GM23338 (cell line): ENCODE results near the gene FAF1. TPM values are rescaled to one million over a fixed set of nuclear protein-coding genes. Genes with fewer than 3 reads are reported as not detected.

ENCODE experiments used
- ATAC-seq: fragments of 200-7000 bp; cut with Tn5 transposase; 3 replicates; pipeline ENCODE4 v1.9.1; 2020
- DNase-seq: peaks from one replicate; pipeline ENCODE4 v3.0.0-alpha.2; 2015; ENCODE audit warnings: low spot score
- H2AFZ ChIP-seq: fragments of 200-600 bp; sonication (generic); 2 replicates; pipeline ENCODE4 v1.8.0; 2016; ENCODE audit warnings: antibody characterized with exemption, mild to moderate bottlenecking, moderate library complexity
- H3F3A ChIP-seq: fragments of 200-600 bp; sonication (generic); replicated peaks from 2 replicates; pipeline ENCODE4 v1.8.0; 2017; ENCODE audit warnings: antibody characterized with exemption, mixed run types, low read depth
- H3K27ac ChIP-seq: fragments of 200-600 bp; sonication (generic); 2 replicates; pipeline ENCODE4 v1.6.1; 2016; ENCODE audit warnings: low read depth
- H3K27me3 ChIP-seq: fragments of 200-600 bp; sonication (generic); 2 replicates; pipeline ENCODE4 v1.8.0; 2016; ENCODE audit warnings: mild to moderate bottlenecking, mixed run types, moderate library complexity; ENCODE audit not compliant: insufficient read depth
- H3K36me3 ChIP-seq: fragments of 200-600 bp; sonication (generic); 2 replicates; pipeline ENCODE4 v1.8.0; 2016; ENCODE audit warnings: mild to moderate bottlenecking; ENCODE audit not compliant: insufficient read depth
- H3K4me1 ChIP-seq: fragments of 200-600 bp; sonication (generic); 2 replicates; pipeline ENCODE4 v1.8.0; 2016; ENCODE audit warnings: mild to moderate bottlenecking, moderate library complexity; ENCODE audit not compliant: insufficient read depth
- H3K4me2 ChIP-seq: fragments of 200-600 bp; sonication (generic); 2 replicates; pipeline ENCODE4 v1.7.1; 2017; ENCODE audit warnings: mixed run types
- H3K4me3 ChIP-seq: fragments of 200-600 bp; sonication (generic); 2 replicates; pipeline ENCODE4 v1.6.1; 2016; ENCODE audit warnings: mixed run types
- H3K79me2 ChIP-seq: fragments of 200-600 bp; sonication (generic); replicated peaks from 2 replicates; pipeline ENCODE4 v1.8.0; 2017; ENCODE audit warnings: mild to moderate bottlenecking; ENCODE audit not compliant: insufficient read depth
- H3K9me2 ChIP-seq: fragments of 200-600 bp; sonication (generic); 2 replicates; pipeline ENCODE4 v1.8.0; 2017; ENCODE audit not compliant: insufficient read depth
- H4K20me1 ChIP-seq: fragments of 200-600 bp; sonication (generic); replicated peaks from 2 replicates; pipeline ENCODE4 v1.8.0; 2017; ENCODE audit warnings: mild to moderate bottlenecking; ENCODE audit not compliant: insufficient read depth
- H3K27ac Mint-ChIP-seq: 2 replicates; pipeline ENCODE4 v1.8.0; 2020; ENCODE audit warnings: inconsistent platforms, mild to moderate bottlenecking, moderate library complexity, mixed read lengths
- H3K27me3 Mint-ChIP-seq: 3 replicates; pipeline ENCODE4 v1.8.0; 2022; ENCODE audit warnings: low read depth, mild to moderate bottlenecking, moderate library complexity, mixed read lengths, inconsistent platforms; ENCODE audit not compliant: insufficient read depth, poor library complexity
- H3K36me3 Mint-ChIP-seq: 3 replicates; pipeline ENCODE4 v1.8.0; 2021; ENCODE audit warnings: low read depth, mild to moderate bottlenecking, inconsistent platforms, moderate library complexity, mixed read lengths
- H3K4me1 Mint-ChIP-seq: 3 replicates; pipeline ENCODE4 v1.8.0; 2020; ENCODE audit warnings: mild to moderate bottlenecking, inconsistent platforms, mixed read lengths
- H3K4me3 Mint-ChIP-seq: 3 replicates; pipeline ENCODE4 v1.8.0; 2021; ENCODE audit warnings: moderate library complexity, mild to moderate bottlenecking, inconsistent platforms, mixed read lengths
- H3K9me3 Mint-ChIP-seq: 3 replicates; pipeline ENCODE4 v1.8.0; 2020; ENCODE audit warnings: moderate library complexity, mild to moderate bottlenecking, inconsistent platforms, mixed read lengths
- CREB1 ChIP-seq: fragments of 250-450 bp; sonication (Bioruptor Pico); IDR thresholded peaks from 2 replicates; pipeline ENCODE4 v1.5.0; 2020; ENCODE audit warnings: low read depth, mild to moderate bottlenecking, moderate library complexity
- EZH2 ChIP-seq: fragments of 200-600 bp; sonication (generic); IDR thresholded peaks from one replicate; pipeline ENCODE4 v1.8.0; 2017; ENCODE audit warnings: antibody characterized with exemption, mild to moderate bottlenecking, low read depth; ENCODE audit not compliant: unreplicated experiment
- EZH2phosphoT487 ChIP-seq: fragments of 200-600 bp; sonication (generic); IDR thresholded peaks from one replicate; pipeline ENCODE4 v1.8.1; 2018; ENCODE audit warnings: antibody characterized with exemption; ENCODE audit not compliant: unreplicated experiment
- NANOG ChIP-seq: IDR thresholded peaks from 2 replicates; pipeline ENCODE4 v1.6.1; 2016; ENCODE audit warnings: antibody characterized with exemption, borderline replicate concordance
- STAT1 ChIP-seq: IDR thresholded peaks from one replicate; pipeline ENCODE4 v1.6.1; 2016; ENCODE audit warnings: antibody characterized with exemption; ENCODE audit not compliant: unreplicated experiment
- ZNF331 ChIP-seq: fragments of 250-450 bp; sonication (Bioruptor Pico); IDR thresholded peaks from 2 replicates; pipeline ENCODE4 v1.5.0; 2020; ENCODE audit warnings: low read depth, mild to moderate bottlenecking, moderate library complexity
- polyA plus RNA-seq: library from polyadenylated mRNA; unstranded; fragments of >200 nt; fragmentation: Nextera tagmentation; extraction: Ambion mirVana; gene quantifications from 2 replicates; pipeline ENCODE4 v1.2.1, GENCODE V29; 2016
- total RNA-seq: library from RNA; depleted of rRNA; stranded (reverse); fragments of >200 nt; shearing (Covaris generic); gene quantifications from 2 replicates; pipeline ENCODE4 v1.2.3, GENCODE V29; 2014
- TF ChIP-seq, protein P1 (sequence below): IDR thresholded peaks from one replicate; pipeline ENCODE4 v1.6.1; 2018; ENCODE audit warnings: antibody characterized with exemption; ENCODE audit not compliant: unreplicated experiment
- TF ChIP-seq, protein P2 (sequence below), 2 experiments: fragments of 200-600 bp in 1 of 2; sonication (generic) in 1 of 2; conservative IDR thresholded peaks; 2 replicates each; pipeline versions ENCODE4 v1.5.1 to v1.6.1; 2016 to 2017; ENCODE audit warnings: antibody characterized with exemption in 2 of 2, low read depth in 2 of 2, mild to moderate bottlenecking in 2 of 2, moderate library complexity in 1 of 2

Gene FAF1
- total and polyA plus RNA-seq, 2 experiments from 2014 or later, result 24.1 to 53.2 TPM

DNA sequence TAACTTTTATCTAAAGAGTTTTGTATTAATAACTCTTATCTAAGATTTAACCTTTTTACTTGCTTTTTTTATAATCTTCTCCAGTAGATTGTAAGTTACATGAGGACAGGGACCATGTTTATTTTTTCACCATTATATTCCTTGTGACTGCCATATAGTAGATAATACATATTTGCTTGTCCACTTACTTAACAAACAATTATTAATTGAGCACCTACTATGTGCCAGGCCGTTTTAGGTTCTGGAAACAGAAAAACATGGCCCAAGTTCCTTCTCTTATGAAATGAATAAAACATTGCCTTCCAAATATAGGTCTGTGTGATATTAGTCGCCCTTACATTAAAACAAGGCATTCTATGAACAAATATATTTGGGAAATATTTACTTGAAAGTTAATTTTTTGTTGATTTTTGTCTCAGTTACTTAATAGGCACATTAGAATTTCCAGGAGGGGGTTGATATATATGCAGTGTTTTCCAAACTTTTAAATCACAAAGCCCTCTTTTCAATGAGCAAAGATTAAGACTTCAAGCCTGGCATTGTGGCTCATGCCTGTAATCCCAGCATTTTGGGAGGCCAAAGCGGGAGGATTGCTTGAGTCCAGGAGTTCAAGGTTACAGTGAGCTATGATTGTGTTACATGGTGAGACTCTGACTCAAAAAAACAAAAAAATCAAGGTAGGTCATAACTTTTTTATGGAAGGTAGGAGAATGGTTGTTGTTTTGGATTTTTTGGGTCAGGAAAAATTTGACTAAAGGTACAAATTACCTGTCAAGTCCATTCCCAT lies 32.7 kb upstream of the FAF1 start:
- no peak overlapping the region for H2AFZ ChIP-seq
- no peak overlapping the region for H3K4me2 ChIP-seq
- no peaks in the 10 kb centered on the region for H3K79me2 ChIP-seq
- Mint-ChIP-seq H3K9me3 (no peaks in the 10 kb centered on the region), H3K27ac (no peak overlapping the region), H3K27me3 (no peaks in the 10 kb centered on the region), H3K36me3 (no peaks in the 10 kb centered on the region), H3K4me1 (no peaks in the 10 kb centered on the region), H3K4me3 (no peak overlapping the region)
- no peaks in the 10 kb centered on the region for H3F3A ChIP-seq
- no peaks in the 10 kb centered on the region for H4K20me1 ChIP-seq
- H3K4me3 ChIP-seq, result no peak overlapping the region
- DNase-seq (no peak), ATAC-seq (no peak)
- H3K27me3 ChIP-seq, result no peaks in the 10 kb centered on the region
- H3K36me3 ChIP-seq, result no peaks in the 10 kb centered on the region
- no peak for TF ChIP-seq EZH2phosphoT487
- TF ChIP-seq, protein P1, sequence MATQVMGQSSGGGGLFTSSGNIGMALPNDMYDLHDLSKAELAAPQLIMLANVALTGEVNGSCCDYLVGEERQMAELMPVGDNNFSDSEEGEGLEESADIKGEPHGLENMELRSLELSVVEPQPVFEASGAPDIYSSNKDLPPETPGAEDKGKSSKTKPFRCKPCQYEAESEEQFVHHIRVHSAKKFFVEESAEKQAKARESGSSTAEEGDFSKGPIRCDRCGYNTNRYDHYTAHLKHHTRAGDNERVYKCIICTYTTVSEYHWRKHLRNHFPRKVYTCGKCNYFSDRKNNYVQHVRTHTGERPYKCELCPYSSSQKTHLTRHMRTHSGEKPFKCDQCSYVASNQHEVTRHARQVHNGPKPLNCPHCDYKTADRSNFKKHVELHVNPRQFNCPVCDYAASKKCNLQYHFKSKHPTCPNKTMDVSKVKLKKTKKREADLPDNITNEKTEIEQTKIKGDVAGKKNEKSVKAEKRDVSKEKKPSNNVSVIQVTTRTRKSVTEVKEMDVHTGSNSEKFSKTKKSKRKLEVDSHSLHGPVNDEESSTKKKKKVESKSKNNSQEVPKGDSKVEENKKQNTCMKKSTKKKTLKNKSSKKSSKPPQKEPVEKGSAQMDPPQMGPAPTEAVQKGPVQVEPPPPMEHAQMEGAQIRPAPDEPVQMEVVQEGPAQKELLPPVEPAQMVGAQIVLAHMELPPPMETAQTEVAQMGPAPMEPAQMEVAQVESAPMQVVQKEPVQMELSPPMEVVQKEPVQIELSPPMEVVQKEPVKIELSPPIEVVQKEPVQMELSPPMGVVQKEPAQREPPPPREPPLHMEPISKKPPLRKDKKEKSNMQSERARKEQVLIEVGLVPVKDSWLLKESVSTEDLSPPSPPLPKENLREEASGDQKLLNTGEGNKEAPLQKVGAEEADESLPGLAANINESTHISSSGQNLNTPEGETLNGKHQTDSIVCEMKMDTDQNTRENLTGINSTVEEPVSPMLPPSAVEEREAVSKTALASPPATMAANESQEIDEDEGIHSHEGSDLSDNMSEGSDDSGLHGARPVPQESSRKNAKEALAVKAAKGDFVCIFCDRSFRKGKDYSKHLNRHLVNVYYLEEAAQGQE, result no peak
- no peaks in the 10 kb centered on the region for H3K9me2 ChIP-seq
- no peak overlapping the region for H3K27ac ChIP-seq
- no peaks in the 10 kb centered on the region for H3K4me1 ChIP-seq

DNA sequence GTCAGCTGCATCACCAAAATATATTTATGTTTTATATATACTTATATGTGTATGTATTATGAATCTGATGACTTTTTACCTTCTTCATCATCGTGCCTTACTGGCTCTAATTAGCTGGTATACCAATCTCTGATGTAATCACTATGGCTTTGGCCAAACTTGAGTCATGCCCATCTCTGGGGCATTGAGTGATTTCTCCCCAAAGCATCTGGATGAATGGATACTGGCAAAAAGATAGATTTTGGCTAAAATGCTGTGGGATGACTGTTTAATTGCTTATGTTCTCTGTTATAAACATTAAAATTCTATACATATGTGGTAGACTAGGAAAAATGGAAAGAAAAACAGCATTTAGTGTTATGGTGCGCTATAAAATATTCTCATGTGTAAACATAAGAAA lies 29.6 kb upstream of the FAF1 start:
- no peak overlapping the region for H3K4me2 ChIP-seq
- H3K4me1 Mint-ChIP-seq, result no peaks in the 10 kb centered on the region
- no peaks in the 10 kb centered on the region for H3K9me3 Mint-ChIP-seq
- H2AFZ ChIP-seq, result no peak overlapping the region
- no peaks in the 10 kb centered on the region for H3K36me3 ChIP-seq
- no peak overlapping the region for H3K27ac Mint-ChIP-seq
- H3K4me3 ChIP-seq, result no peak overlapping the region
- H3K9me2 ChIP-seq, result no peaks in the 10 kb centered on the region
- no peaks in the 10 kb centered on the region for H3F3A ChIP-seq
- DNase-seq (no peak), ATAC-seq (no peak)
- no peak overlapping the region for H3K27ac ChIP-seq
- no peaks in the 10 kb centered on the region for H4K20me1 ChIP-seq
- peaks cover 6% of the 10 kb centered on the region for H3K27me3 Mint-ChIP-seq
- no peaks in the 10 kb centered on the region for H3K4me1 ChIP-seq
- TF ChIP-seq NANOG (no peak), CREB1 (CRISPR knock-in tag) (no peak), STAT1 (no peak)
- H3K79me2 ChIP-seq, result no peaks in the 10 kb centered on the region
- no peaks in the 10 kb centered on the region for H3K36me3 Mint-ChIP-seq
- H3K27me3 ChIP-seq, result peaks cover 6% of the 10 kb centered on the region; the same call in 1 of the 2 replicates
- H3K4me3 Mint-ChIP-seq, result no peak overlapping the region

DNA sequence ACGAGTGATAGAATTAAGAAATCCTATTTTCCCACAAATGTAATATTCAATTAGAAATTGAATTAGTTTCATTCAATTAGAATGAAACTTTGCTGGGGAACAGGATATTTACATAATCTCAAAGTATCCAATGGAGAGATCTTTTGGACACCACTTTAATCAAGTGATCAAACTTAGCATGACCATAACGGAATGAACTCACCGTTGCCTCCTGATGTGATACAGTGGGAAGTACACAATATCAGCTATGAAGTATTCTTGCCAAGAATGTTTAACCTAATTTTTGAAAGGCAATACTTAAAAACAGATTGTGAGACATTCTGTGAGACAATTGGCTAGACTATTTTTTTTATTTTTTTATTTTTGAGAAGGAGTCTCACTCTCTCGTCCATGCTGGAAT lies 26.6 kb upstream of the FAF1 start:
- Mint-ChIP-seq H3K27ac (no peak overlapping the region), H3K4me1 (no peaks in the 10 kb centered on the region), H3K4me3 (no peak overlapping the region), H3K36me3 (no peaks in the 10 kb centered on the region), H3K9me3 (no peaks in the 10 kb centered on the region), H3K27me3 (peaks cover 9% of the 10 kb centered on the region)
- Histone ChIP-seq H3K4me2 (no peak overlapping the region), H3K4me1 (no peaks in the 10 kb centered on the region), H3K79me2 (no peaks in the 10 kb centered on the region), H4K20me1 (no peaks in the 10 kb centered on the region), H3F3A (no peaks in the 10 kb centered on the region), H3K4me3 (no peak overlapping the region), H2AFZ (no peak overlapping the region), H3K27ac (no peak overlapping the region), H3K36me3 (no peaks in the 10 kb centered on the region), H3K9me2 (no peaks in the 10 kb centered on the region), H3K27me3 (peaks cover 36% of the 10 kb centered on the region)
- no peak for ATAC-seq
- DNase-seq, result no peak
- TF ChIP-seq ZNF331 (CRISPR knock-in tag) (no peak), EZH2 (no peak)
- TF ChIP-seq, protein P2, sequence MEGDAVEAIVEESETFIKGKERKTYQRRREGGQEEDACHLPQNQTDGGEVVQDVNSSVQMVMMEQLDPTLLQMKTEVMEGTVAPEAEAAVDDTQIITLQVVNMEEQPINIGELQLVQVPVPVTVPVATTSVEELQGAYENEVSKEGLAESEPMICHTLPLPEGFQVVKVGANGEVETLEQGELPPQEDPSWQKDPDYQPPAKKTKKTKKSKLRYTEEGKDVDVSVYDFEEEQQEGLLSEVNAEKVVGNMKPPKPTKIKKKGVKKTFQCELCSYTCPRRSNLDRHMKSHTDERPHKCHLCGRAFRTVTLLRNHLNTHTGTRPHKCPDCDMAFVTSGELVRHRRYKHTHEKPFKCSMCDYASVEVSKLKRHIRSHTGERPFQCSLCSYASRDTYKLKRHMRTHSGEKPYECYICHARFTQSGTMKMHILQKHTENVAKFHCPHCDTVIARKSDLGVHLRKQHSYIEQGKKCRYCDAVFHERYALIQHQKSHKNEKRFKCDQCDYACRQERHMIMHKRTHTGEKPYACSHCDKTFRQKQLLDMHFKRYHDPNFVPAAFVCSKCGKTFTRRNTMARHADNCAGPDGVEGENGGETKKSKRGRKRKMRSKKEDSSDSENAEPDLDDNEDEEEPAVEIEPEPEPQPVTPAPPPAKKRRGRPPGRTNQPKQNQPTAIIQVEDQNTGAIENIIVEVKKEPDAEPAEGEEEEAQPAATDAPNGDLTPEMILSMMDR (conservative IDR thresholded peaks at IDR 0.05; ENCODE audit: low read depth in 2 of 2), result 0 out of 4 replicates have a peak, but pooled peaks of 1 of the 2 experiments have one; percentile 11
